K562 (cell line): Measurements from ENCODE around the gene SERTAD1. TPM values are rescaled to one million over a fixed set of nuclear protein-coding genes. Genes with fewer than 3 reads are reported as not detected.

Experiments
- ATAC-seq: fragments of 200-7000 bp; cut with Tn5 transposase; 3 replicates; pipeline ENCODE4 v1.9.1; 2020; ENCODE audit warnings: moderate library complexity
- BruUV-seq: library from RNA; stranded (reverse); fragments of 400-500 nt; replicated peaks from 2 replicates; lab custom pipeline; 2021; lab: Mats Ljungman, UMichigan
- CTCF ChIA-PET: fragments of 300-600 bp; formaldehyde crosslinking; extraction: SDS; loops from one replicate; lab custom pipeline; 2021; ENCODE audit warnings: low intra/inter-chr PET ratio; lab: Yijun Ruan, JAX
- POLR2A ChIA-PET: fragments of 300-600, 350-650 bp; sonication (Branson Sonifier 250); formaldehyde crosslinking; extraction: SDS; loops from one replicate; lab custom pipeline; 2021; ENCODE audit warnings: antibody characterized with exemption, inconsistent platforms; lab: Yijun Ruan, JAX
- DNase-seq, 4 experiments: peaks; one replicate each; pipeline versions ENCODE4 v3.0.0 to v3.0.0-alpha.2; 2011 to 2018; ENCODE audit warnings: low spot score in 3 of 4, mixed read lengths in 3 of 4; ENCODE audit errors: extremely low read depth in 1 of 4
- FAIRE-seq: peaks from 2 replicates; lab custom pipeline; 2011; peaks lifted over from hg19 to GRCh38; lab: Jason Lieb, UNC
- H2AFZ ChIP-seq: 2 replicates; pipeline ENCODE4 v1.6.0; 2011; ENCODE audit warnings: low read depth, low read length, control low read depth, inconsistent platforms
- H3K27ac ChIP-seq: fragments of 200-600 bp; 3 replicates; pipeline ENCODE4 v1.8.0; 2011; ENCODE audit warnings: low read depth, mild to moderate bottlenecking, control low read depth, inconsistent platforms, low read length, moderate library complexity, mixed read lengths; ENCODE audit errors: extremely low read depth
- H3K27me3 ChIP-seq, 2 experiments: fragments of 300-600 bp in 1 of 2; 2 replicates in 1 of 2; 3 replicates in 1 of 2; pipeline versions ENCODE4 v1.6.0 to v1.8.0; 2011; ENCODE audit warnings: inconsistent platforms in 2 of 2, low read length in 2 of 2, mild to moderate bottlenecking in 1 of 2, mixed read lengths in 1 of 2, moderate library complexity in 1 of 2; ENCODE audit not compliant: control insufficient read depth in 2 of 2, insufficient read depth in 2 of 2
- H3K36me3 ChIP-seq: fragments of 300-600 bp; 3 replicates; pipeline ENCODE4 v1.8.0; 2011; ENCODE audit warnings: mild to moderate bottlenecking, low read length, inconsistent platforms; ENCODE audit not compliant: control insufficient read depth, insufficient read depth
- H3K4me1 ChIP-seq, 2 experiments: fragments of 200-600 bp in 1 of 2; replicated peaks in 1 of 2; 2 replicates in 1 of 2; 3 replicates in 1 of 2; pipeline versions ENCODE4 v1.5.1 to v1.8.0; 2011; ENCODE audit warnings: inconsistent platforms in 2 of 2, low read length in 2 of 2, mild to moderate bottlenecking in 1 of 2, mixed read lengths in 1 of 2, moderate library complexity in 1 of 2; ENCODE audit not compliant: control insufficient read depth in 2 of 2, insufficient read depth in 2 of 2
- H3K4me2 ChIP-seq: 2 replicates; pipeline ENCODE4 v1.6.1; 2011; ENCODE audit warnings: low read length, control low read depth, inconsistent platforms, mixed read lengths; ENCODE audit not compliant: insufficient read depth
- H3K4me3 ChIP-seq: fragments of 200-600 bp; sonication (generic), shearing (Covaris generic); 2 replicates; pipeline ENCODE4 v1.5.1; 2016; ENCODE audit warnings: control low read depth, inconsistent platforms
- H3K79me2 ChIP-seq: fragments of 200-600 bp; 3 replicates; pipeline ENCODE4 v1.8.0; 2011; ENCODE audit warnings: low read length, inconsistent platforms; ENCODE audit not compliant: control insufficient read depth, insufficient read depth
- H3K9ac ChIP-seq, 2 experiments: 2 replicates each; pipeline versions ENCODE4 v1.6.0 to v1.6.1; 2011; ENCODE audit warnings: low read depth in 2 of 2, low read length in 2 of 2, control low read depth in 1 of 2, inconsistent platforms in 1 of 2, mild to moderate bottlenecking in 1 of 2, mixed read lengths in 1 of 2; ENCODE audit not compliant: insufficient read depth in 1 of 2
- H3K9me1 ChIP-seq: one replicate; pipeline ENCODE4 v1.6.0; 2011; ENCODE audit warnings: inconsistent platforms, mild to moderate bottlenecking, low read length, moderate library complexity; ENCODE audit not compliant: control insufficient read depth, insufficient read depth
- H3K9me3 ChIP-seq: replicated peaks from 2 replicates; pipeline ENCODE4 v1.5.1; 2011; ENCODE audit warnings: low read depth, low read length, inconsistent platforms; ENCODE audit not compliant: control insufficient read depth, insufficient read depth
- H4K20me1 ChIP-seq: replicated peaks from 2 replicates; pipeline ENCODE4 v1.6.1; 2011; ENCODE audit warnings: low read length, inconsistent platforms, mixed read lengths; ENCODE audit not compliant: control insufficient read depth, insufficient read depth
- EWSR1 ChIP-seq: fragments of 450-650 bp; IDR thresholded peaks from 2 replicates; pipeline ENCODE4 v1.6.1; 2018; ENCODE audit warnings: borderline replicate concordance, mild to moderate bottlenecking, low read depth, moderate library complexity; ENCODE audit not compliant: partially characterized antibody
- FUS ChIP-seq: fragments of 200-400 bp; formaldehyde crosslinking; optimal IDR thresholded peaks from 2 replicates; pipeline ENCODE3; 2017; ENCODE audit warnings: low read depth, low read length
- IFI16 ChIP-seq: fragments of 250-450 bp; sonication (Bioruptor Pico); IDR thresholded peaks from 2 replicates; pipeline ENCODE4 v2.1.2; 2022; ENCODE audit warnings: mild to moderate bottlenecking, inconsistent platforms
- MIER1 ChIP-seq: fragments of 450-650 bp; IDR thresholded peaks from 2 replicates; pipeline ENCODE4 v1.6.1; 2016; ENCODE audit warnings: antibody characterized with exemption, mild to moderate bottlenecking, low read depth
- OTX1 ChIP-seq: fragments of 450-650 bp; formaldehyde crosslinking; IDR thresholded peaks from 2 replicates; pipeline ENCODE4 v1.4.0; 2022; ENCODE audit warnings: mild to moderate bottlenecking
- RBBP5 ChIP-seq: fragments of 200-600 bp; sonication (generic); IDR thresholded peaks from 2 replicates; pipeline ENCODE4 v1.6.1; 2012; ENCODE audit warnings: borderline replicate concordance, mild to moderate bottlenecking, low read length, control low read depth, inconsistent platforms; ENCODE audit not compliant: insufficient read depth, poor library complexity, severe bottlenecking
- RCOR1 ChIP-seq, 2 experiments: IDR thresholded peaks; 2 replicates each; pipeline ENCODE4 v1.6.1; 2012; ENCODE audit warnings: low read depth in 2 of 2, low read length in 2 of 2, borderline replicate concordance in 1 of 2, improper control_type of control experiment in 1 of 2
- SIX5 ChIP-seq, 2 experiments: IDR thresholded peaks; 2 replicates each; pipeline ENCODE4 v1.6.1; 2011; ENCODE audit warnings: low read length in 2 of 2, borderline replicate concordance in 1 of 2, low read depth in 1 of 2, mild to moderate bottlenecking in 1 of 2, moderate library complexity in 1 of 2; ENCODE audit not compliant: insufficient read depth in 1 of 2
- TFAM ChIP-seq: fragments of 250-450 bp; sonication (Bioruptor Pico); conservative IDR thresholded peaks from 2 replicates; pipeline ENCODE4 v1.5.0; 2021; ENCODE audit warnings: mild to moderate bottlenecking, moderate library complexity
- TSC22D4 ChIP-seq: fragments of 450-650 bp; IDR thresholded peaks from 2 replicates; pipeline ENCODE4 v1.6.1; 2016; ENCODE audit warnings: missing genetic modification characterization, missing biosample characterization, control low read depth
- XRCC5 ChIP-seq: fragments of 200-400 bp; formaldehyde crosslinking; IDR thresholded peaks from 2 replicates; pipeline ENCODE4 v1.6.1; 2017; ENCODE audit warnings: low read depth, mild to moderate bottlenecking, low read length
- ZNF197 ChIP-seq: fragments of 200-800 bp; sonication (Bioruptor generic); IDR thresholded peaks from 2 replicates; pipeline ENCODE4 v1.6.1; 2016; ENCODE audit warnings: low read depth, missing genetic modification characterization, missing compliant biosample characterization
- ZNF507 ChIP-seq: conservative IDR thresholded peaks from 2 replicates; pipeline ENCODE4 v1.6.1; 2017; ENCODE audit warnings: missing genetic modification characterization, missing compliant biosample characterization
- WGBS: fragments of 100-300 bp; shearing (Covaris generic); methylation state at CpG from one replicate; pipeline ENCODE4 v1.1.6; 2016; ENCODE audit warnings: low coverage, mixed read lengths; ENCODE audit not compliant: insufficient coverage; ENCODE audit errors: missing lambda C conversion rate; 5-methylcytosine and 5-hydroxymethylcytosine counted together
- in situ Hi-C: fragments of 300-500 bp; cut with MboI; formaldehyde crosslinking; loops from 4 replicates; pipeline ENCODE4 v1.15.0; 2018; ENCODE audit warnings: inconsistent platforms, mixed read lengths
- intact Hi-C: fragments of 100-400 bp; cut with micrococcal nuclease; formaldehyde crosslinking; loops from 2 replicates; pipeline ENCODE4 v1.14.2; 2022
- polyA plus RNA-seq, 8 experiments: library from polyadenylated mRNA; depleted of rRNA in 4 of 8; stranded (reverse) in 5 of 8; unstranded in 3 of 8; fragments of >200 nt; fragmentation: Nextera tagmentation in 2 of 8; fragmentation: Illumina TruSeq in 1 of 8; extraction: Ambion mirVana in 2 of 8; extraction: Trizol in 1 of 8; gene quantifications; 2 replicates each; pipeline versions ENCODE4 v1.2.1 to v1.2.3, GENCODE V29; 2011 to 2014; ENCODE audit warnings: inconsistent platforms in 1 of 8, missing spikeins in 1 of 8
- total RNA-seq, 7 experiments: library from RNA; depleted of rRNA in 6 of 7; stranded (reverse); fragments of >200 nt in 6 of 7; fragmentation: Illumina TruSeq in 2 of 7; extraction: Trizol in 2 of 7; gene quantifications; 2 replicates each; pipeline versions ENCODE4 v1.2.1 to v1.2.3, GENCODE V29; 2011 to 2021; ENCODE audit warnings: low replicate concordance in 1 of 7
- TF ChIP-seq, protein P1 (sequence below): fragments of 200-800 bp; sonication (Bioruptor generic); IDR thresholded peaks from 2 replicates; pipeline ENCODE4 v1.6.1; 2017; ENCODE audit warnings: missing genetic modification characterization, missing compliant biosample characterization
- TF ChIP-seq, protein P2 (sequence below): fragments of 250-450 bp; sonication (Bioruptor Pico); IDR thresholded peaks from 2 replicates; pipeline ENCODE4 v1.9.0; 2021; ENCODE audit warnings: mild to moderate bottlenecking, inconsistent platforms
- TF ChIP-seq, protein P3 (sequence below): IDR thresholded peaks from 2 replicates; pipeline ENCODE4 v1.6.1; 2012; ENCODE audit warnings: low read depth, low read length, improper control_type of control experiment, borderline replicate concordance

SERTAD1 gene
- total and polyA plus RNA-seq, 9 of the 15 experiments (the other 6 are each of a cell fraction or from before 2014, with no cell fraction given), result 0.15 to 8.7 (median 4.9) TPM

DNA sequence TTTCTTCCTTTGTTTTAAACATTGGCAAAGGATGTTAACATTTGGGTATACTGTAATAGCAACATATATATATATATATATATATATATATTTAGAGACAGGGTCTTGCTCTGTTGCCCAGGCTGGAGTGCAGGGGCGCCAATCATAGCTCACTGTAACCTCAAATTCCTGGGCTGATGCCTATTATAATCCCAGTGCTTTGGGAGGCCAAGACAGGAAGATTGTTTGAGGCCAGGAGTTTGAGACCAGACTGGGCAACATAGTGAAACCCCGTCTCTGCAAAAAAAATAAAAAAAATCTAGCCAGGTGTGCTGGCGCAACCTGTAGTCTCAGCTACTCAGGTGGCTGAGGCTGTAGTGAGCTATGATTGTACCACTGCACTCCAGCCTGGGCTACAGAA, 34.4 kb upstream of the SERTAD1 start:
- intact Hi-C loops, result no loop called here
- Histone ChIP-seq H2AFZ (no peak overlapping the region), H3K4me3 (no peak overlapping the region), H3K27me3 (no peaks in the 10 kb centered on the region), H3K9ac (no peak overlapping the region), H3K4me2 (no peak overlapping the region), H3K79me2 (peaks cover 67% of the 10 kb centered on the region), H3K36me3 (peaks cover 56% of the 10 kb centered on the region), H3K9me3 (no peaks in the 10 kb centered on the region), H3K4me1 (peaks cover 12 to 28% of the 10 kb centered on the region in 2 experiments; a peak in 4 of 5 replicates), H4K20me1 (peaks cover 7% of the 10 kb centered on the region), H3K27ac (no peak overlapping the region), H3K9me1 (peaks cover 4% of the 10 kb centered on the region)
- CTCF ChIA-PET, result no interaction called here
- in situ Hi-C loops, result no loop called here
- TF ChIP-seq RBBP5 (no peak), XRCC5 (no peak), TFAM (CRISPR knock-in tag) (no peak), OTX1 (CRISPR knock-in tag) (no peak), ZNF507 (tag) (no peak), IFI16 (CRISPR knock-in tag) (no peak), EWSR1 (no peak), FUS (no peak), MIER1 (no peak), RCOR1 (IDR thresholded peaks at IDR 0.05; ENCODE audit: borderline replicate concordance in 1 of 2, low read depth in 2 of 2, low read length in 2 of 2) (no peak), SIX5 (IDR thresholded peaks at IDR 0.05; ENCODE audit: borderline replicate concordance in 1 of 2, insufficient read depth in 1 of 2, low read depth in 1 of 2, low read length in 2 of 2) (no peak), TSC22D4 (no peak), ZNF197 (CRISPR knock-in tag) (no peak)
- TF ChIP-seq, protein P1, sequence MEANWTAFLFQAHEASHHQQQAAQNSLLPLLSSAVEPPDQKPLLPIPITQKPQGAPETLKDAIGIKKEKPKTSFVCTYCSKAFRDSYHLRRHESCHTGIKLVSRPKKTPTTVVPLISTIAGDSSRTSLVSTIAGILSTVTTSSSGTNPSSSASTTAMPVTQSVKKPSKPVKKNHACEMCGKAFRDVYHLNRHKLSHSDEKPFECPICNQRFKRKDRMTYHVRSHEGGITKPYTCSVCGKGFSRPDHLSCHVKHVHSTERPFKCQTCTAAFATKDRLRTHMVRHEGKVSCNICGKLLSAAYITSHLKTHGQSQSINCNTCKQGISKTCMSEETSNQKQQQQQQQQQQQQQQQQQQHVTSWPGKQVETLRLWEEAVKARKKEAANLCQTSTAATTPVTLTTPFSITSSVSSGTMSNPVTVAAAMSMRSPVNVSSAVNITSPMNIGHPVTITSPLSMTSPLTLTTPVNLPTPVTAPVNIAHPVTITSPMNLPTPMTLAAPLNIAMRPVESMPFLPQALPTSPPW (CRISPR knock-in tag), result no peak
- TF ChIP-seq, protein P2, sequence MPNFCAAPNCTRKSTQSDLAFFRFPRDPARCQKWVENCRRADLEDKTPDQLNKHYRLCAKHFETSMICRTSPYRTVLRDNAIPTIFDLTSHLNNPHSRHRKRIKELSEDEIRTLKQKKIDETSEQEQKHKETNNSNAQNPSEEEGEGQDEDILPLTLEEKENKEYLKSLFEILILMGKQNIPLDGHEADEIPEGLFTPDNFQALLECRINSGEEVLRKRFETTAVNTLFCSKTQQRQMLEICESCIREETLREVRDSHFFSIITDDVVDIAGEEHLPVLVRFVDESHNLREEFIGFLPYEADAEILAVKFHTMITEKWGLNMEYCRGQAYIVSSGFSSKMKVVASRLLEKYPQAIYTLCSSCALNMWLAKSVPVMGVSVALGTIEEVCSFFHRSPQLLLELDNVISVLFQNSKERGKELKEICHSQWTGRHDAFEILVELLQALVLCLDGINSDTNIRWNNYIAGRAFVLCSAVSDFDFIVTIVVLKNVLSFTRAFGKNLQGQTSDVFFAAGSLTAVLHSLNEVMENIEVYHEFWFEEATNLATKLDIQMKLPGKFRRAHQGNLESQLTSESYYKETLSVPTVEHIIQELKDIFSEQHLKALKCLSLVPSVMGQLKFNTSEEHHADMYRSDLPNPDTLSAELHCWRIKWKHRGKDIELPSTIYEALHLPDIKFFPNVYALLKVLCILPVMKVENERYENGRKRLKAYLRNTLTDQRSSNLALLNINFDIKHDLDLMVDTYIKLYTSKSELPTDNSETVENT (CRISPR knock-in tag), result no peak
- TF ChIP-seq, protein P3, sequence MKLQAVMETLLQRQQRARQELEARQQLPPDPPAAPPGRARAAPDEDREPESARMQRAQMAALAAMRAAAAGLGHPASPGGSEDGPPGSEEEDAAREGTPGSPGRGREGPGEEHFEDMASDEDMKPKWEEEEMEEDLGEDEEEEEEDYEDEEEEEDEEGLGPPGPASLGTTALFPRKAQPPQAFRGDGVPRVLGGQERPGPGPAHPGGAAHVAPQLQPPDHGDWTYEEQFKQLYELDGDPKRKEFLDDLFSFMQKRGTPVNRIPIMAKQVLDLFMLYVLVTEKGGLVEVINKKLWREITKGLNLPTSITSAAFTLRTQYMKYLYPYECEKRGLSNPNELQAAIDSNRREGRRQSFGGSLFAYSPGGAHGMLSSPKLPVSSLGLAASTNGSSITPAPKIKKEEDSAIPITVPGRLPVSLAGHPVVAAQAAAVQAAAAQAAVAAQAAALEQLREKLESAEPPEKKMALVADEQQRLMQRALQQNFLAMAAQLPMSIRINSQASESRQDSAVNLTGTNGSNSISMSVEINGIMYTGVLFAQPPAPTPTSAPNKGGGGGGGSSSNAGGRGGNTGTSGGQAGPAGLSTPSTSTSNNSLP, result no peak
- no peak for ATAC-seq
- BruUV-seq, result no TSS peak
- WGBS, result 90% methylated on average over 3 of the region's 3 CpGs
- POLR2A ChIA-PET, result interaction anchor here (1.1 to 1.7 kb wide), 3 partner anchors 13 to 321 kb away, joined by 4 to 6 read pairs (median 5); no protein-coding TSS in a partner anchor
- no peak for FAIRE-seq
- no peak for DNase-seq
